AG09309 (cell line): ENCODE data around the gene TLR5.

Experiments used
- DNase-seq: peaks from one replicate; pipeline ENCODE4 v3.0.0-alpha.2; 2010; ENCODE audit warnings: low read depth
- H3K4me3 ChIP-seq: 2 replicates; pipeline ENCODE4 v1.5.1; 2011; ENCODE audit warnings: mild to moderate bottlenecking, low read depth, low read length, moderate library complexity; ENCODE audit not compliant: control insufficient read depth
- TF ChIP-seq, protein P1 (sequence below): IDR thresholded peaks from 2 replicates; pipeline ENCODE4 v1.5.1; 2011; ENCODE audit warnings: mild to moderate bottlenecking, low read depth, low read length, inconsistent platforms; ENCODE audit not compliant: insufficient read depth, control insufficient read depth; ENCODE audit errors: missing control alignments

The TLR5 gene, protein sequence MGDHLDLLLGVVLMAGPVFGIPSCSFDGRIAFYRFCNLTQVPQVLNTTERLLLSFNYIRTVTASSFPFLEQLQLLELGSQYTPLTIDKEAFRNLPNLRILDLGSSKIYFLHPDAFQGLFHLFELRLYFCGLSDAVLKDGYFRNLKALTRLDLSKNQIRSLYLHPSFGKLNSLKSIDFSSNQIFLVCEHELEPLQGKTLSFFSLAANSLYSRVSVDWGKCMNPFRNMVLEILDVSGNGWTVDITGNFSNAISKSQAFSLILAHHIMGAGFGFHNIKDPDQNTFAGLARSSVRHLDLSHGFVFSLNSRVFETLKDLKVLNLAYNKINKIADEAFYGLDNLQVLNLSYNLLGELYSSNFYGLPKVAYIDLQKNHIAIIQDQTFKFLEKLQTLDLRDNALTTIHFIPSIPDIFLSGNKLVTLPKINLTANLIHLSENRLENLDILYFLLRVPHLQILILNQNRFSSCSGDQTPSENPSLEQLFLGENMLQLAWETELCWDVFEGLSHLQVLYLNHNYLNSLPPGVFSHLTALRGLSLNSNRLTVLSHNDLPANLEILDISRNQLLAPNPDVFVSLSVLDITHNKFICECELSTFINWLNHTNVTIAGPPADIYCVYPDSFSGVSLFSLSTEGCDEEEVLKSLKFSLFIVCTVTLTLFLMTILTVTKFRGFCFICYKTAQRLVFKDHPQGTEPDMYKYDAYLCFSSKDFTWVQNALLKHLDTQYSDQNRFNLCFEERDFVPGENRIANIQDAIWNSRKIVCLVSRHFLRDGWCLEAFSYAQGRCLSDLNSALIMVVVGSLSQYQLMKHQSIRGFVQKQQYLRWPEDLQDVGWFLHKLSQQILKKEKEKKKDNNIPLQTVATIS

DNA sequence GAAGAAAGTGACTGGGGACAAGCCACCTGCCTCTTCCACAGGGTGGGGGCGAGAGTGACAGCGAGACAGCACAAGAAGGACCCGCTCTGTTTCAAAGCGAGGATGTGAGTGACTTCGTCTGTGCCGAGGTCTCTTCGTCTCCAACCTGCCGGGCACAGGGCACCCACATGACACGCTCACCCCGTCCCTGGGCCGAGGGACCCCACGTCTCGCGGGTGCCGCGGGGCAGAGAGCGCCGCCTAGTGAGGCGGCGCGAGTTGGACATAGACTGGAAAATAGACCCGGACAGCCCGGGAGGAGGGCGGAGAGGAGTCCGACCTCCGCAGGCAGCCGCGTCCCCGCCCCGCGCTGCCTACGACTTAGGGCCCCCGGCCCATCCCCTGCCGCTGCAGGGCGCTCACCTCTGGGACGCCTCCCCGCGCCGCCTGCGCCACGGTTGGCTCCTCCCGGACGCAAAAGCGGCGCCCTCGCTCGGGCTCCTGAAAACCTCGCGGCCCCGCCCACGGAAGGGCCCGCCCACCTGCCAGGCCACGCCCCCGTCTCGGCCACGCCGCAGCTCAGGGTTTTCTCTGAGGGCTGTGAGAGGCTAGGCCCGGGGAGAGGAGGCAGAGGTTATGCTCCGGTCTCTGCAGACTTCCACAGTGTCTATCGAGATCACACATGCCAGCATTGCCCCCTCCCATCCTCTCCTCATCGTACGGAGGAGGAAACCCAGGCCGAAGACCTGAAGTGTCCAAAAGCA lies at the start of gene TLR5:
TLR5 (minus strand) TSS at position 454 of the 742 bp plus-strand sequence. CDS start 30,217 bp downstream, outside the sequence.
- TF ChIP-seq, protein P1, sequence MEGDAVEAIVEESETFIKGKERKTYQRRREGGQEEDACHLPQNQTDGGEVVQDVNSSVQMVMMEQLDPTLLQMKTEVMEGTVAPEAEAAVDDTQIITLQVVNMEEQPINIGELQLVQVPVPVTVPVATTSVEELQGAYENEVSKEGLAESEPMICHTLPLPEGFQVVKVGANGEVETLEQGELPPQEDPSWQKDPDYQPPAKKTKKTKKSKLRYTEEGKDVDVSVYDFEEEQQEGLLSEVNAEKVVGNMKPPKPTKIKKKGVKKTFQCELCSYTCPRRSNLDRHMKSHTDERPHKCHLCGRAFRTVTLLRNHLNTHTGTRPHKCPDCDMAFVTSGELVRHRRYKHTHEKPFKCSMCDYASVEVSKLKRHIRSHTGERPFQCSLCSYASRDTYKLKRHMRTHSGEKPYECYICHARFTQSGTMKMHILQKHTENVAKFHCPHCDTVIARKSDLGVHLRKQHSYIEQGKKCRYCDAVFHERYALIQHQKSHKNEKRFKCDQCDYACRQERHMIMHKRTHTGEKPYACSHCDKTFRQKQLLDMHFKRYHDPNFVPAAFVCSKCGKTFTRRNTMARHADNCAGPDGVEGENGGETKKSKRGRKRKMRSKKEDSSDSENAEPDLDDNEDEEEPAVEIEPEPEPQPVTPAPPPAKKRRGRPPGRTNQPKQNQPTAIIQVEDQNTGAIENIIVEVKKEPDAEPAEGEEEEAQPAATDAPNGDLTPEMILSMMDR: peak; percentile 65
- peak within 1 kb of the TSS; percentile 39 for H3K4me3 ChIP-seq
- DNase-seq: no peak

DNA sequence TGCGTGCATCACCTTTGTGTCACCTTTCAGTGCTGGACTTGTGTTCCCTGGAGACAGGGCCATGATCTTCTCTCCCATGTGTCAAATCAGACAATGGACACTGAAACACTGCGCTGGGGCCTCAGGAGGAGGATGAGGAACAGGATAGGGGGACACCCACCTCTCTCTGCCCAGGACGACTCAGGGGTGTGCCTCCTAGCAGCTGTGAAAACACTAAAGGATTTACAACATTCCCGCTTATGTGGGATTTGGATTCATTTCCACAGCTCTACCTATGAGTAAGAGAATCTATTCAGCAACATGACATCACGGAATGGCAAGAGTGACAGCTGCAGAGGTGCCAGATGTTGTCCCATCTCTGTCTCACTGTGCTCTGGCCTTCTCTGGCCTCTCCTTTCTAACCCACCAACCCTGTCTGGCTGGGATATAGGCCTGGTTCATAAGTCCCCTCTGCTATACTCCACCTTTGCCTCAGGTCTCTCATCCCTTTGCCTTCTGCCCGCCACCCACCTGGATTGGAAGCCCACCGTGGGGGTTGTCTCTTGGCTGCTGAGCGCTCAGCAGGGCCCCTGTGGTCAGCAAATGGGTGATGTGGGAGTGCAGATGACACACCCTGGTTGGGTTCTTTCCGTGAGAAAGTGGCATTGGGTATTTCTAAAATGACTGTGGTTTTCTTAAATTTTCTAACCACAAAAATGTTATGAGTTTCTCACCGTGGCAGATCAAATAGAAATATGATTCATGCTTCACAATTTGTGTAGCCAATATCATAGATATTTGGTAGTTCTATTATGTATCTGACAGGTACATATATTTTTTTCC lies 47.1 kb upstream of the TLR5 start:
- DNase-seq: peak; percentile 49
- no peak overlapping the region for H3K4me3 ChIP-seq
- TF ChIP-seq, protein P1: no peak

DNA sequence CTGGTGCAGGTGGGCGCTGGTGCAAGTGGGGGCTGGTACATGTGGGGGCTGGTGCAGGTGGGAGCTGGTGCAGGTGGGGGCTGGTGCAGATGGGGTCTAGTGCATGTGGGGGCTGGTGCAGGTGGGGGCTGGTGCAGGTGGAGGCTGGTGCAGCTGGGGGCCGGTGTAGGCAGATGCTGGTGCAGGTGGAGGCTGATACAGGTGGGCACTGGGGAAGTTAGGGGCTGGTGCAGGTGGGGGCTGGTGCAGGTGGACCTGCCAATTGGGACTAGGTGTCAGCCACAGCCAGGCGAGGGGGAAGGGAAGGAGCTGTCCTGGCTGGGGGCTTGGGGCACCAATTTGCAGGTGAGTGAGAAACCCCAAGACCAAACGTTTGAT lies 46.5 kb upstream of the TLR5 start:
- no peak overlapping the region for H3K4me3 ChIP-seq
- TF ChIP-seq, protein P1: no peak
- no peak for DNase-seq

DNA sequence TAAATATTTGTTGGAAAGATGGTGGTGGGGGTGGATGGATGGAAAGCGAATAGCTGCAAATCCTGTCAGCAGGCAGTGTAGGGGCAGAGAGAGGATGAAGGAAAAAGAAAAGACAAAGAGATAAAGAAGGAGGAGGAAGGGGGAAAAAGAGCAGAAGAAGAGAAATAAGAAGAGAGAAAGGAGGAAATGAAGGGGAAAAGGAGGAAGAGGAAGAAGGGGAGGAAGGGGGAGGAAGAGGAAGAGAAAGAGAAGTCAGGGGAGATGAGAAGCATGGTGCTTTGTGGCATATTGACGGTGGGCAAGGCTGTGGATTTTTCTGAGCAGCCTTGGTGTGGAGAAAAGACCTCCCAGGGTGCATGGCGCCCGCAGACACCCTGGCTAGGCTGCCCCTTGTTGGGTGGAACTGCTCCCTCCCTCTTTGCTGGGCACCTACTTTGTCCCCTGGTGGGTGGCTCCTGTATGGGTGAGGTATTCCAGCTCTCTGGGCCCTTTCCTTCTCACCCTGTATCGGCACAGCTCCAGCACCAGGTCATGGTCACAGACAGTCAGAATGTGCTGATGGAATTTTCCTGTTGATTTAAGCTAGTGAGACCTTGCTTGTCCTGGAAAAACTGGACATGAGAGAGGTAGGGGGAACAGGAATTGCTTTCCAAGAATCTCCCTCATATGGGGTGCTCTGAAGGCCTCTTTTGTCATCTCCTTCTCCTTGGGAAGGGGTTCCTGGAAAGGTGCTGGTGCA lies 45.7 kb upstream of the TLR5 start:
- TF ChIP-seq, protein P1: no peak
- no peak for DNase-seq
- no peak overlapping the region for H3K4me3 ChIP-seq

DNA sequence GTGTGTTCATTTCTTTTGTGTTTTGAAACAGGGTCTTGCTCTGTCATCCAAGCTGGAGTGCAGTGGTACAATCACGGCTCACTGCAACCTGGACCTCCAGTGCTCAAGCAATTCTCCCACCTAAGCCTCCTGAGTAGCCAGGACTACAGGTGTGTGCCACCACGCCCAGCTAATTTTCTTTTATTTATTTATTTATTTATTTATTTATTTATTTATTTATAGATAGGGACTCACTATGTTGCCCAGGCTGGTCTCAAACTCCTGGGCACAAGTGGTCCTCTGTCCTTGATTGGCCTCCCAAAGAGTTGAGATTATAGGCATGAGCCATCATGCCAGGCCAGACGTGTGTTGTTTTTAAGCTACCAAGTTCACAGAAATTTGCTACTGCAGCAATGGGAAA lies 43.8 kb upstream of the TLR5 start:
- TF ChIP-seq, protein P1: no peak
- H3K4me3 ChIP-seq: no peak overlapping the region
- DNase-seq: no peak
